ENCODE measurements around the gene ETDB. TPM values are rescaled to one million over a fixed set of nuclear protein-coding genes. Genes with fewer than 3 reads are reported as not detected.

ETDB gene
- total RNA-seq, 1 donor from 2014 or later, result not detected

DNA sequence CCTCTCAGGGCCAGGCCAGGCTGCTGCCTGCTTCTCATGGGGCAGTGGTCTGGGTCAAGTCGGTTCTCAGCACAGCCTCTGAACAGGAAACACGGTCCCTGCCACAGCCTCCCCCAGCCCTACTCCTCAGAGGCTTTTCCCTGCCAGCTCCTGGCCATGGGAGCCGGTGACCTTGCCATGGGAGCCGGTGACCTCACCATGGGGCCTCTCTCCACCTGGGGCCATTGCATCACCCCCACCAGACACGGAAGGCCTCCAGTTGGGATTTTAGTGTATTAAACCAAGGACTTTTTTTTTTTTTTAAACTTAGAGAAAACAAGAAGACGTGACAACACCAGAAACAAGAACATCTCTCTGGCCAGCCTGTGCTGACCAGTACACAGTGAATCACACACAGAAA lies 25.6 kb downstream of the ETDB start:
- no peak overlapping the region for H3K4me3 ChIP-seq
- TF ChIP-seq, protein P1, sequence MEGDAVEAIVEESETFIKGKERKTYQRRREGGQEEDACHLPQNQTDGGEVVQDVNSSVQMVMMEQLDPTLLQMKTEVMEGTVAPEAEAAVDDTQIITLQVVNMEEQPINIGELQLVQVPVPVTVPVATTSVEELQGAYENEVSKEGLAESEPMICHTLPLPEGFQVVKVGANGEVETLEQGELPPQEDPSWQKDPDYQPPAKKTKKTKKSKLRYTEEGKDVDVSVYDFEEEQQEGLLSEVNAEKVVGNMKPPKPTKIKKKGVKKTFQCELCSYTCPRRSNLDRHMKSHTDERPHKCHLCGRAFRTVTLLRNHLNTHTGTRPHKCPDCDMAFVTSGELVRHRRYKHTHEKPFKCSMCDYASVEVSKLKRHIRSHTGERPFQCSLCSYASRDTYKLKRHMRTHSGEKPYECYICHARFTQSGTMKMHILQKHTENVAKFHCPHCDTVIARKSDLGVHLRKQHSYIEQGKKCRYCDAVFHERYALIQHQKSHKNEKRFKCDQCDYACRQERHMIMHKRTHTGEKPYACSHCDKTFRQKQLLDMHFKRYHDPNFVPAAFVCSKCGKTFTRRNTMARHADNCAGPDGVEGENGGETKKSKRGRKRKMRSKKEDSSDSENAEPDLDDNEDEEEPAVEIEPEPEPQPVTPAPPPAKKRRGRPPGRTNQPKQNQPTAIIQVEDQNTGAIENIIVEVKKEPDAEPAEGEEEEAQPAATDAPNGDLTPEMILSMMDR (IDR thresholded peaks at IDR 0.05), result no peak
- TF ChIP-seq POLR2A (IDR thresholded peaks at IDR 0.05) (no peak), POLR2AphosphoS5 (IDR thresholded peaks at IDR 0.05; ENCODE audit: insufficient read depth in 1 of 2, low read depth in 1 of 2) (no peak)
- no peaks in the 10 kb centered on the region for H3K36me3 ChIP-seq
- H3K4me1 ChIP-seq, result peaks cover 10% of the 10 kb centered on the region
- no peaks in the 10 kb centered on the region for H3K27me3 ChIP-seq
- no peak overlapping the region for H3K27ac ChIP-seq
- no peaks in the 10 kb centered on the region for H3K9me3 ChIP-seq
- intact Hi-C loops (cut with DNase I), result loop anchor here (5.0 kb wide), 1 partner anchor 318 kb away; no protein-coding TSS in a partner anchor
- DNase-seq (ENCODE audit: extremely low spot score in 2 of 2), result no peak

DNA sequence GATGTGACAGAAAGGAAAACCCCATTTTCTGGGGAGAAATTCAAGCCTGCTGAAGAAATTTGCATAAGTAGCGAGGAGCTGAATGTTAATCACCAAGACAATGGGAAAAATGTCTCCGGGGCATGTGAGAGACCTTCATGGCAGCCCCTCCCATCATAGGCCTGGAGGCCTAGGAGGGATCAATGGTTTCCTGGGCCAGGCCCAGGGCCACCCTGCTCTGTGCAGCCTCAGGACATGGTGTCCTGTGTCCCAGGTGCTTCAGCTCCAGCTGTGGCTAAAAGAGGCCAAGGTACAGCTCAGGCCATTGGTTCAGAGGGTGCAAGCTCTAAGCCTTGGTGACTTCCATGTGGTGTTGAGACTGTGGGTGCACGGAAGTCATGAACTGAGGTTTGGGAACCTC lies 31.2 kb downstream of the ETDB start:
- Histone ChIP-seq H3K9me3 (no peaks in the 10 kb centered on the region), H3K27ac (no peak overlapping the region), H3K27me3 (no peaks in the 10 kb centered on the region), H3K36me3 (no peaks in the 10 kb centered on the region), H3K4me3 (no peak overlapping the region), H3K4me1 (no peaks in the 10 kb centered on the region)
- DNase-seq (ENCODE audit: extremely low spot score in 2 of 2), result no peak
- TF ChIP-seq POLR2A (IDR thresholded peaks at IDR 0.05) (no peak), POLR2AphosphoS5 (IDR thresholded peaks at IDR 0.05; ENCODE audit: insufficient read depth in 1 of 2, low read depth in 1 of 2) (no peak)
- TF ChIP-seq, protein P1 (IDR thresholded peaks at IDR 0.05), result no peak
- intact Hi-C loops (cut with DNase I), result no loop called here

DNA sequence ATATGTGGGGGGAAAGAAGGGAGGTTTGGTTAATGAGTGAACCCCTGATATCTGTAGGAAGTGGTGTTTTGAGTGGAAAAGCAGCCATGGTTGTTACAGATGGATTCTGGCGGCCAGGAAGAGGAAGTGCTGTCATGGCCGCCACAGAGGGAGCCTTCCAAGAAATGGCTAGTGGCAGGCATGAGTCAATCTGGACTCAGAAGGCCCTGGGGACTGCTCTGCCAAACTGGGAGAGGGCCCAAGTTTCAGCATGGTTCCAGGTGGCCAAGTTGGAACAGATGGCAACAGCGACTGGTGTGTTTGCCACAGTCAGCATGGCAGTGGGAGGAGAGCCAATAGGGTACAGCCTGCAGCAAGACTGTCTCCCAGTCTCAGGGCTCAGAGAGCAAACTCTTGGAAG lies 32.5 kb downstream of the ETDB start:
- Histone ChIP-seq H3K36me3 (no peaks in the 10 kb centered on the region), H3K27me3 (no peaks in the 10 kb centered on the region), H3K27ac (no peak overlapping the region), H3K4me1 (no peaks in the 10 kb centered on the region), H3K4me3 (no peak overlapping the region), H3K9me3 (no peaks in the 10 kb centered on the region)
- intact Hi-C loops (cut with DNase I), result no loop called here
- TF ChIP-seq POLR2AphosphoS5 (IDR thresholded peaks at IDR 0.05; ENCODE audit: insufficient read depth in 1 of 2, low read depth in 1 of 2), result no peak
- TF ChIP-seq, protein P1 (IDR thresholded peaks at IDR 0.05), result no peak
- TF ChIP-seq POLR2A (IDR thresholded peaks at IDR 0.05), result no peak
- DNase-seq (ENCODE audit: extremely low spot score in 2 of 2), result no peak

DNA sequence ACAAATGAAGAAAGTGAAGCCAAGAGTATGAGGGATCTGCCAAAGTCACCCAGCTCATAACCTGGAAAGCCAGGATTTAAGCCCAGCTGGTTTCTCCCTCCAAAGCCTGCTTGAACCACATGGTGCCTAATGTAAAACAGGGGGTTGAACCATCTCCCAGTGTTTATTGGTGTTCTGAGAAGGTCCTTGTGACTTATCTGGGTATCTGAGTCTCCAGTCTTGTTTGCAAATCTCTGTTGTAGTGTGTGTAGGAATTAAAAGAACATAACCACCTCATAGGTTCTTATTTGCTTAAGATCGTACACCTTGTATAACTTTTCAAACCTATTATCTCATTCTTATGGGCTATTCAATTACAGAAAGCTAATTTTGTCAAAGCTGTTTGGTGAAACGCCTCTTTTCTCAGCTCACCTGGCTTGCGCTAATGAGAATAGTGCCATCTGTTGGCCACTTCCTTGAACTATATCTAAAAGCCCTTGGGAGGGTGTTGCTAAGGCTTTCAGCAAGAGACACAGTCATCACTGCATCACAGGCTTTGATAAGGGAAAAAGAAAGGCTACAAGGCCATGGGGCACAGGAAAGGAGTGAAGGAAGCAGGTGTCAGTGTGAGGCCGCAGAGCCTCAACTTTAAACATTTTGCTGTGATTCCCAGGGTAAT lies 34.0 kb downstream of the ETDB start:
- Histone ChIP-seq H3K9me3 (no peaks in the 10 kb centered on the region), H3K27me3 (no peaks in the 10 kb centered on the region), H3K36me3 (no peaks in the 10 kb centered on the region), H3K4me3 (no peak overlapping the region), H3K4me1 (no peaks in the 10 kb centered on the region), H3K27ac (no peak overlapping the region)
- DNase-seq (ENCODE audit: extremely low spot score in 2 of 2), result no peak
- TF ChIP-seq POLR2AphosphoS5 (IDR thresholded peaks at IDR 0.05; ENCODE audit: insufficient read depth in 1 of 2, low read depth in 1 of 2) (no peak), POLR2A (IDR thresholded peaks at IDR 0.05) (no peak)
- TF ChIP-seq, protein P1 (IDR thresholded peaks at IDR 0.05), result peak in 2 of 3 experiments; percentile 19 to 44
- intact Hi-C loops (cut with DNase I), result no loop called here

DNA sequence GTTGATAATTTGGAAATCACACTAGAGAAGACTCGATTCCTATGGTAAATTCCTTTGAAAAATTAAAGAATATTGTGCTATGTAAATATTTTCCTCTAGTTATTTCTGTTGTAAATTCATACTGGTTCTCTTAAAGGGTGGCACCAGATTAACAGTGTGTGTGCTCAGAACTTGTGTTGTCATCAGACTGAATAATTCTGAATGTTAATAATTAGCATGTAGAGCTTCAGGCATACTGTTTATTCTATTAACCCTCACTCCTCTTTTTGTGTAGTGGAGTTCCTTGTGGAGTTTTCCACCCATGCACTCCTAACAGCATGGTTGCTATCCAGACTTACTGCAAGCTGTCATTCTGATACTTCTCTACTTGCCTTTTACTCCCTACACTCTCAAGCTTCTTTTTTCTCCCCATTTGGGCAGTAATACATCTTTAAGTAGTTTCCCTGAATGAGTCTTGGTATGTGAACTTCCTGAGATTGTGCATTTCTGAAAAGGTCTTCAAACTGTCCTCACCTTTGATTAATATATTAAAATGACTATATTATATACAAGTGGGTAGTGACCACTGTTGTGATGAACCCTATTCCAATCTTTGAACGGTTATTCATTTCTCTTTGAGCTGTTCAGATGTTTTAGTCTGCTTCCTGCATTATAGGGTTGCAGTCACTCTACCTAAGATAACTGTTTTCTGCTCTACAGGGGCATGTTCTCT lies 38.5 kb downstream of the ETDB start:
- intact Hi-C loops (cut with DNase I), result no loop called here
- no peaks in the 10 kb centered on the region for H3K4me1 ChIP-seq
- no peak for DNase-seq (ENCODE audit: extremely low spot score in 2 of 2)
- H3K9me3 ChIP-seq, result no peaks in the 10 kb centered on the region
- H3K4me3 ChIP-seq, result no peak overlapping the region
- no peak overlapping the region for H3K27ac ChIP-seq
- no peak for TF ChIP-seq POLR2AphosphoS5 (IDR thresholded peaks at IDR 0.05; ENCODE audit: insufficient read depth in 1 of 2, low read depth in 1 of 2)
- no peak for TF ChIP-seq POLR2A (IDR thresholded peaks at IDR 0.05)
- TF ChIP-seq, protein P1 (IDR thresholded peaks at IDR 0.05), result no peak
- H3K36me3 ChIP-seq, result no peaks in the 10 kb centered on the region
- H3K27me3 ChIP-seq, result no peaks in the 10 kb centered on the region
